Measurements from ENCODE around the gene MORN1.

The MORN1 gene

GRCh38 chr1:2272686-2273400 is 118.5 kb downstream of the MORN1 start:
- TF ChIP-seq, protein P1, sequence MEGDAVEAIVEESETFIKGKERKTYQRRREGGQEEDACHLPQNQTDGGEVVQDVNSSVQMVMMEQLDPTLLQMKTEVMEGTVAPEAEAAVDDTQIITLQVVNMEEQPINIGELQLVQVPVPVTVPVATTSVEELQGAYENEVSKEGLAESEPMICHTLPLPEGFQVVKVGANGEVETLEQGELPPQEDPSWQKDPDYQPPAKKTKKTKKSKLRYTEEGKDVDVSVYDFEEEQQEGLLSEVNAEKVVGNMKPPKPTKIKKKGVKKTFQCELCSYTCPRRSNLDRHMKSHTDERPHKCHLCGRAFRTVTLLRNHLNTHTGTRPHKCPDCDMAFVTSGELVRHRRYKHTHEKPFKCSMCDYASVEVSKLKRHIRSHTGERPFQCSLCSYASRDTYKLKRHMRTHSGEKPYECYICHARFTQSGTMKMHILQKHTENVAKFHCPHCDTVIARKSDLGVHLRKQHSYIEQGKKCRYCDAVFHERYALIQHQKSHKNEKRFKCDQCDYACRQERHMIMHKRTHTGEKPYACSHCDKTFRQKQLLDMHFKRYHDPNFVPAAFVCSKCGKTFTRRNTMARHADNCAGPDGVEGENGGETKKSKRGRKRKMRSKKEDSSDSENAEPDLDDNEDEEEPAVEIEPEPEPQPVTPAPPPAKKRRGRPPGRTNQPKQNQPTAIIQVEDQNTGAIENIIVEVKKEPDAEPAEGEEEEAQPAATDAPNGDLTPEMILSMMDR (IDR thresholded peaks at IDR 0.05; ENCODE audit: insufficient read depth, low read length, poor library complexity, severe bottlenecking) = no peak
- Histone ChIP-seq H3K4me3 (replicated peaks; ENCODE audit: low read depth, low read length) (no peak overlapping the region), H3K36me3 (ENCODE audit: control insufficient read depth, insufficient read depth, low read length) (peaks cover 4% of the 10 kb centered on the region), H3K27me3 (replicated peaks; ENCODE audit: control insufficient read depth, insufficient read depth, low read length) (no peaks in the 10 kb centered on the region)
- DNase-seq (ENCODE audit: extremely low read depth, insufficient read length) = no peak

DNA sequence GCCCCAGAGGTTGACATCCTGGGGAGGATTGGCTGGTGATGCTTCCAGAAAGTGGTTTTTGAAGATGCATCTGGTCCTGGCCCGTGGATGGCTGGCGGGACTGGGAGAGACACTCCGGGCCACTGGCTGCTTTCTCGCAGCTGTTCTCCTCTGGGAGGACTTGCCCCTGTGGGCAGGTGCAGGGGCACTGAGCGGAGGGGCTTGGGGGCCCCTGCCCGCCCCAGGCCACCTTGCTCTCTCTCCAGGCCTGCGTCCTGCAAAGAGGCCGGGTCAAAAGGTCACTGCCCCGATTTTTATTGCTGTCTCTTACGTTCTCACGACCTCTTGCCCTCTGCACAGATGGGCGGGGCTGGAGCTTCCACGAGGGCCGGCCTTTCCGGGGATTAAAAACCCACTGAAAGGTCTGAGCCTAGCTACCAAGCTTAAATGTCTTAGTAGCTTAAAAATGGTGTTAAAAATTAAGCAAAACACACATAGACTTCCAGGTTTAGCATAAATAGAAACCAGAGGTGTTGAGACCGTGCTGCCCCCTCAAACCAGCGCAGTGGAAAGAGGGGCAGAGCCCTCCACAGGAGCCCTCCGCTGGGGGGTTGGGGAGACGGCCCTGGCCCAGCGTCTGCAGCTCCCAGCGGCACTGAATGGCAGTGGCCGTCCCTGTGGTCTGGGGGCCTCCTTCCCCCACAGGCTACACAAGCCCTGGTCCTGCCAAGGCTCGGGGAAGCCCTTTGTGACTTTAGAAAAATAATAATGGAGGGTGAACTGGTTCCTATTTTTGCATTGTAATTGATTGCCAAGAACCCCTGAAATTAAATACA is 119.3 kb downstream of the MORN1 start:
- Histone ChIP-seq H3K4me3 (replicated peaks; ENCODE audit: low read depth, low read length) (no peak overlapping the region), H3K36me3 (ENCODE audit: control insufficient read depth, insufficient read depth, low read length) (no peaks in the 10 kb centered on the region; the same call in 1 of the 2 replicates), H3K27me3 (replicated peaks; ENCODE audit: control insufficient read depth, insufficient read depth, low read length) (no peaks in the 10 kb centered on the region)
- TF ChIP-seq, protein P1 (IDR thresholded peaks at IDR 0.05; ENCODE audit: insufficient read depth, low read length, poor library complexity, severe bottlenecking) = no peak
- no peak for DNase-seq (ENCODE audit: extremely low read depth, insufficient read length)

Data from GM06990 (cell line).